Left ventricle myocardium inferior (tissue), 1 donor: ENCODE results near the gene MIER2. TPM values are rescaled to one million over a fixed set of nuclear protein-coding genes. Genes with fewer than 3 reads are reported as not detected.

Experiments used
- DNase-seq: peaks from one replicate; pipeline ENCODE4 v3.0.0-alpha.2; 2020
- H3K27ac ChIP-seq: fragments of 200-600 bp; replicated peaks from 2 replicates; pipeline ENCODE4 v1.8.0; 2021
- H3K27me3 ChIP-seq: fragments of 200-600 bp; 2 replicates; pipeline ENCODE4 v1.8.0; 2021; ENCODE audit warnings: low read depth
- H3K36me3 ChIP-seq: fragments of 200-600 bp; 2 replicates; pipeline ENCODE4 v1.8.0; 2021
- H3K4me1 ChIP-seq: fragments of 200-600 bp; 2 replicates; pipeline ENCODE4 v1.8.0; 2021
- H3K4me3 ChIP-seq: fragments of 200-600 bp; 2 replicates; pipeline ENCODE4 v1.8.0; 2021; ENCODE audit warnings: mild to moderate bottlenecking, moderate library complexity
- H3K9me3 ChIP-seq: fragments of 200-600 bp; replicated peaks from 2 replicates; pipeline ENCODE4 v1.8.0; 2021
- intact Hi-C: fragments of 100-400 bp; cut with micrococcal nuclease; formaldehyde crosslinking; loops from one replicate; pipeline ENCODE4 v1.11.0; 2022
- total RNA-seq: library from RNA; stranded (reverse); fragmentation: NEBNext Ultra II Directional; extraction: Animal tissue kit (Norgen Biotek cat#: 25700); gene quantifications from one replicate; pipeline ENCODE4 v1.2.1, GENCODE V29; 2021
- TF ChIP-seq, protein P1 (sequence below): fragments of 200-600 bp; IDR thresholded peaks from 2 replicates; pipeline ENCODE4 v1.8.0; 2021; ENCODE audit warnings: antibody characterized with exemption, mild to moderate bottlenecking, borderline replicate concordance
- donor health status: DM: no; HTN: yes; CAD: no; lungs with severe emphysema.

Gene MIER2
- total RNA-seq, 1 donor from 2014 or later: 15.9 TPM

DNA sequence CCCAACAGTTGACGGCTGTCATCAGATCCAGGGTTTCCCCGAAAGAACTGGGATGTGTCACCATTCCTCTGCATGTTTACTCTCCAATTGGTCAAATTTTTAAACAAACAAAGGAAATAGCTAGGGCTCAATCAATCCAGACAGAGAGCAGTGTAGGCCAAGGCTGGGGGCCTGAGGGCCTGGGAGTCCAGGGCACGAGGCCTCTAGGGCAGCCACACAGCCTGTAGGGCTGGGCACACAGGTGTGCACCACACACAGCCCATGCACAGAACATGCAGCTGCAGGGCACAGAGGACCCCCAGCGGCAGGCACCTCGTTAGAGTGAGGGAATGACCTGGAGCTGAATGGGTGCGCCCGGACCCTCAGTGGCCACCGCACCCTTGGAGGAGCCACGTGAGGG lies 9.5 kb downstream of the MIER2 start:
- Histone ChIP-seq H3K9me3 (peaks cover 5% of the 10 kb centered on the region), H3K4me1 (peaks cover 19% of the 10 kb centered on the region), H3K27me3 (no peaks in the 10 kb centered on the region), H3K27ac (no peak overlapping the region), H3K4me3 (no peak overlapping the region), H3K36me3 (peaks cover 49% of the 10 kb centered on the region)
- intact Hi-C loops: no loop called here
- DNase-seq: no peak
- TF ChIP-seq, protein P1, sequence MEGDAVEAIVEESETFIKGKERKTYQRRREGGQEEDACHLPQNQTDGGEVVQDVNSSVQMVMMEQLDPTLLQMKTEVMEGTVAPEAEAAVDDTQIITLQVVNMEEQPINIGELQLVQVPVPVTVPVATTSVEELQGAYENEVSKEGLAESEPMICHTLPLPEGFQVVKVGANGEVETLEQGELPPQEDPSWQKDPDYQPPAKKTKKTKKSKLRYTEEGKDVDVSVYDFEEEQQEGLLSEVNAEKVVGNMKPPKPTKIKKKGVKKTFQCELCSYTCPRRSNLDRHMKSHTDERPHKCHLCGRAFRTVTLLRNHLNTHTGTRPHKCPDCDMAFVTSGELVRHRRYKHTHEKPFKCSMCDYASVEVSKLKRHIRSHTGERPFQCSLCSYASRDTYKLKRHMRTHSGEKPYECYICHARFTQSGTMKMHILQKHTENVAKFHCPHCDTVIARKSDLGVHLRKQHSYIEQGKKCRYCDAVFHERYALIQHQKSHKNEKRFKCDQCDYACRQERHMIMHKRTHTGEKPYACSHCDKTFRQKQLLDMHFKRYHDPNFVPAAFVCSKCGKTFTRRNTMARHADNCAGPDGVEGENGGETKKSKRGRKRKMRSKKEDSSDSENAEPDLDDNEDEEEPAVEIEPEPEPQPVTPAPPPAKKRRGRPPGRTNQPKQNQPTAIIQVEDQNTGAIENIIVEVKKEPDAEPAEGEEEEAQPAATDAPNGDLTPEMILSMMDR: no peak

DNA sequence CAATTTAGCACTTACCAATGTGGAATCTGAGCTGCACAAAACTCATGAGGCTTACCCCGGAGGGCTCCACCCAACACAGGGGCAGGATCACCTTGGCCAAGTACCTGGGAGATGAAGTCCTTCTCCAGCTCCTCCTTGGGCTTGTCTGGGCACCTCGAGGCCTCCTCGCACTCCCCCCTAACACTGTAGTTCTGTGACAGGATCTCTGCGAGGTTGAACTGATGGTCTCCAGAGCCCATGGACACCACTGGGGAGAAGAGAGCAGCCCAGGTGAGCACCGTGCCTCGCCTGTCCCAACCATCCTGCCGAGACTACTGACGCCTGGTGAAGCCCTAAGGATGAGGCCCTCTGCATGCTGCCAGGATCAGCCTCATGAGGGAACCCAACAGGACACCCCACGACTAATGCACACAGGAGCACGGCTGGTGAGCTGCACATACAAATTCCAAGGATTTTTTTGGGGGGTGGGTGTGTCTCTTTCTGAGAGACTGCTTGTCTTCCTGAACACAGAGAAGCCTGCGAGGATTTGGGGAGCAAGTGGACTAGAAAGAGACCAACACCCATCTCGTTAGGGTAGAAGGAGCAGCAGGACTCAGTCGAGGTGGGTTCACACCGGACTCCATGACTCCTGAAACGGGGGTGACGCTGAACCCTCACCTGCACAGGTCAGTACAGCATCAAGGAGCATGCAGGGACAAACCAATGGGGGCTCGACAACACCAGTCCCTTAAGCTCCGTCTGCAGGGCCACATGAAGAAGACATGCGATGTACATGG lies 10.1 kb downstream of the MIER2 start:
- TF ChIP-seq, protein P1: no peak
- Histone ChIP-seq H3K4me1 (peaks cover 13% of the 10 kb centered on the region), H3K27ac (no peak overlapping the region), H3K36me3 (peaks cover 51% of the 10 kb centered on the region), H3K4me3 (no peak overlapping the region), H3K27me3 (no peaks in the 10 kb centered on the region), H3K9me3 (peaks cover 5% of the 10 kb centered on the region)
- DNase-seq: no peak
- intact Hi-C loops: no loop called here

DNA sequence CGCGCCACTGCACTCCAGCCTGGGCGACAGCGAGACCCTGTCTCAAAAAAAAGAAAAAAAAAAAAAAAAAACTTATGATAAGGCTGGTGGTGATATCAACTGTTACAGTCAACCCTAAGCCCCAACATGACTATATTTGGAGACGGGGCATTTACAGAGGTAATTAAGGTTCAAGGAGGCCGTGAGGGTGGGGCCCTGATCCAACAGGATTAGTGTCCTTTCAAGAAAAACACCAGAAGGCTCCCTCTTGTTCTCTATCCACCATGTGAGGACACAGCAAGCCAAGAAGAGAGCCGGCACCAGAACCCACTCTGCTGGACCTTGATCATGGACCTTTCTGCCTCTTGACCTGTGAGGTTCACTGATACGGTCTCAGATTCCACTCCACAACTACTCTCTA lies 14.1 kb downstream of the MIER2 start:
- H3K4me3 ChIP-seq: no peak overlapping the region
- peaks cover 5% of the 10 kb centered on the region for H3K4me1 ChIP-seq
- peaks cover 14% of the 10 kb centered on the region for H3K9me3 ChIP-seq
- no peaks in the 10 kb centered on the region for H3K27me3 ChIP-seq
- peaks cover 84% of the 10 kb centered on the region for H3K36me3 ChIP-seq
- intact Hi-C loops: no loop called here
- no peak for DNase-seq
- H3K27ac ChIP-seq: no peak overlapping the region
- TF ChIP-seq, protein P1: no peak

DNA sequence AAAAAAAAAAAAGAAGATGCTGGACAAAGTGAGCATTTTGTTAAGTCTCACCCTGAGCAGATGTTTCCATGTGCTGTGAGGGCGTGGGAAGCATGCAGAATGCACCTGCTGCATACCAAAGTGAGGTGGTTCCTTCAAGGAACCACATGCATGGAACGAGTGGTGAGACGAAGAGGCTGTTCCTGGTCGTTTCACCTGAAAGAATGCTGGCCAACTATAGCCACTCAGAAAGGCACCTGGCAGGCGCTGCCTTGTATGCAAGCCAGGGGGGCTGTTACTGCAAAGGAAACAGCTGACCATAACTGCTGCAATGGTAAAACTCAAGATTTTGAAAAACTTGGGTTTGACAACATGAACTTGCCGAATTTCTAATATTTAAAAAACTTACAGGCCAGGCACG lies 14.7 kb downstream of the MIER2 start:
- Histone ChIP-seq H3K9me3 (peaks cover 14% of the 10 kb centered on the region), H3K4me3 (no peak overlapping the region), H3K27ac (no peak overlapping the region), H3K4me1 (peaks cover 5% of the 10 kb centered on the region), H3K36me3 (peaks cover 84% of the 10 kb centered on the region), H3K27me3 (no peaks in the 10 kb centered on the region)
- intact Hi-C loops: no loop called here
- DNase-seq: no peak
- TF ChIP-seq, protein P1: no peak

DNA sequence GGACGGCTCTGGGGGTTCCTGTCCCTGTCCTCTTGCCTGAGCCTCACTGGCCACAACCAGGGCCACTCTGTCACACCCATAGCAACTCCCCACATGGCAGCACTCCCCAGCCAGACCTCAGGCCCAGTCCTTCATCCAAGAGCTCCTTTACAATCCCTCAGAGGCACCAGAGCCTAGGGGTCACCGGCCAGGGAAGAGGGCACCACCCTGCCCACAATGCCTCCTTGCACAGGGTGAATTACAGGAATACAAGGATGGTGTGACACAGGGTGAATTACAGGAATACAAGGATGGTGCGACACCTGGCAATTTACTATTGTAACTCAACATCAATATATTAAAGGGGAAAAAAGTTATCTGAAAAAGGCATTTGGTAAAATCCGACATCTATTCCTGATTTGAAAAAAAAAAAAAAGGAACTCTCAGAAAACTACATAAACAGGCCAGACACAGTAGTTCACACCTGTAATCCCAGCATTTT lies 16.5 kb downstream of the MIER2 start:
- Histone ChIP-seq H3K4me1 (peaks cover 5% of the 10 kb centered on the region), H3K4me3 (no peak overlapping the region), H3K27me3 (no peaks in the 10 kb centered on the region), H3K36me3 (peaks cover 83% of the 10 kb centered on the region), H3K27ac (no peak overlapping the region), H3K9me3 (peaks cover 14% of the 10 kb centered on the region)
- no peak for DNase-seq
- intact Hi-C loops: no loop called here
- TF ChIP-seq, protein P1: no peak
